ENCODE measurements around the gene TMEM184B. TPM values are rescaled to one million over a fixed set of nuclear protein-coding genes. Genes with fewer than 3 reads are reported as not detected.

The TMEM184B gene
- total and polyA plus RNA-seq, 2 experiments from 2014 or later: 42.2 to 95.1 TPM

DNA sequence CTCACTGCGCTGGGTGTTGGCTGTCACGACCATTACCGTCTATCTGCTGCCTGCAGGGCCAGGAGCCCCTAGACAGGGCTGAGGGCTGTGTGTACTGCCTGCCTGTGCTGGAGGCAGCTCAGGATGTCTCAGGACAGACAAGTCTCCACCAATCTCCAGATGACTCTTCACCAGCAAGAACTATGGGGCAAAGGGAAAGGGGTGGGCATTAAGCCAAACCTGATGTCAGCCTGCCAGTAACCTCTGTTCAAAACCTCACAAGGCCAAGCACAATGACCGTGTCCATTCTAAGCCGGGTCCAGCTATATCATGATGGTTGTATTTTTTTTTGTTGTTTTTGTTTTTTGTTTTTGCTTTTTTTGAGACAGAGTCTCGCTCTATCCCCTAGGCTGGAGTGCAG lies 39.4 kb downstream of the TMEM184B start:
- H3K27me3 ChIP-seq (ENCODE audit: insufficient read depth): no peaks in the 10 kb centered on the region
- peaks cover 13% of the 10 kb centered on the region for H4K20me1 ChIP-seq (replicated peaks; ENCODE audit: insufficient read depth)
- peaks cover 5% of the 10 kb centered on the region; the same call in 1 of the 2 replicates for H3K36me3 ChIP-seq (ENCODE audit: insufficient read depth)
- no peak overlapping the region for H2AFZ ChIP-seq
- TF ChIP-seq EZH2phosphoT487 (IDR thresholded peaks at IDR 0.05; ENCODE audit: unreplicated experiment): no peak
- no peak for TF ChIP-seq ZNF114 (CRISPR knock-in tag; IDR thresholded peaks at IDR 0.05)
- no peak for TF ChIP-seq CREB1 (CRISPR knock-in tag; IDR thresholded peaks at IDR 0.05; ENCODE audit: low read depth)
- TF ChIP-seq POLR2AphosphoS5 (IDR thresholded peaks at IDR 0.05; ENCODE audit: low read depth): no peak
- TF ChIP-seq, protein P1, sequence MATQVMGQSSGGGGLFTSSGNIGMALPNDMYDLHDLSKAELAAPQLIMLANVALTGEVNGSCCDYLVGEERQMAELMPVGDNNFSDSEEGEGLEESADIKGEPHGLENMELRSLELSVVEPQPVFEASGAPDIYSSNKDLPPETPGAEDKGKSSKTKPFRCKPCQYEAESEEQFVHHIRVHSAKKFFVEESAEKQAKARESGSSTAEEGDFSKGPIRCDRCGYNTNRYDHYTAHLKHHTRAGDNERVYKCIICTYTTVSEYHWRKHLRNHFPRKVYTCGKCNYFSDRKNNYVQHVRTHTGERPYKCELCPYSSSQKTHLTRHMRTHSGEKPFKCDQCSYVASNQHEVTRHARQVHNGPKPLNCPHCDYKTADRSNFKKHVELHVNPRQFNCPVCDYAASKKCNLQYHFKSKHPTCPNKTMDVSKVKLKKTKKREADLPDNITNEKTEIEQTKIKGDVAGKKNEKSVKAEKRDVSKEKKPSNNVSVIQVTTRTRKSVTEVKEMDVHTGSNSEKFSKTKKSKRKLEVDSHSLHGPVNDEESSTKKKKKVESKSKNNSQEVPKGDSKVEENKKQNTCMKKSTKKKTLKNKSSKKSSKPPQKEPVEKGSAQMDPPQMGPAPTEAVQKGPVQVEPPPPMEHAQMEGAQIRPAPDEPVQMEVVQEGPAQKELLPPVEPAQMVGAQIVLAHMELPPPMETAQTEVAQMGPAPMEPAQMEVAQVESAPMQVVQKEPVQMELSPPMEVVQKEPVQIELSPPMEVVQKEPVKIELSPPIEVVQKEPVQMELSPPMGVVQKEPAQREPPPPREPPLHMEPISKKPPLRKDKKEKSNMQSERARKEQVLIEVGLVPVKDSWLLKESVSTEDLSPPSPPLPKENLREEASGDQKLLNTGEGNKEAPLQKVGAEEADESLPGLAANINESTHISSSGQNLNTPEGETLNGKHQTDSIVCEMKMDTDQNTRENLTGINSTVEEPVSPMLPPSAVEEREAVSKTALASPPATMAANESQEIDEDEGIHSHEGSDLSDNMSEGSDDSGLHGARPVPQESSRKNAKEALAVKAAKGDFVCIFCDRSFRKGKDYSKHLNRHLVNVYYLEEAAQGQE (IDR thresholded peaks at IDR 0.05; ENCODE audit: unreplicated experiment): no peak
- TF ChIP-seq, protein P2, sequence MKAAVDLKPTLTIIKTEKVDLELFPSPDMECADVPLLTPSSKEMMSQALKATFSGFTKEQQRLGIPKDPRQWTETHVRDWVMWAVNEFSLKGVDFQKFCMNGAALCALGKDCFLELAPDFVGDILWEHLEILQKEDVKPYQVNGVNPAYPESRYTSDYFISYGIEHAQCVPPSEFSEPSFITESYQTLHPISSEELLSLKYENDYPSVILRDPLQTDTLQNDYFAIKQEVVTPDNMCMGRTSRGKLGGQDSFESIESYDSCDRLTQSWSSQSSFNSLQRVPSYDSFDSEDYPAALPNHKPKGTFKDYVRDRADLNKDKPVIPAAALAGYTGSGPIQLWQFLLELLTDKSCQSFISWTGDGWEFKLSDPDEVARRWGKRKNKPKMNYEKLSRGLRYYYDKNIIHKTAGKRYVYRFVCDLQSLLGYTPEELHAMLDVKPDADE (IDR thresholded peaks at IDR 0.05): no peak
- TF ChIP-seq, protein P3, sequence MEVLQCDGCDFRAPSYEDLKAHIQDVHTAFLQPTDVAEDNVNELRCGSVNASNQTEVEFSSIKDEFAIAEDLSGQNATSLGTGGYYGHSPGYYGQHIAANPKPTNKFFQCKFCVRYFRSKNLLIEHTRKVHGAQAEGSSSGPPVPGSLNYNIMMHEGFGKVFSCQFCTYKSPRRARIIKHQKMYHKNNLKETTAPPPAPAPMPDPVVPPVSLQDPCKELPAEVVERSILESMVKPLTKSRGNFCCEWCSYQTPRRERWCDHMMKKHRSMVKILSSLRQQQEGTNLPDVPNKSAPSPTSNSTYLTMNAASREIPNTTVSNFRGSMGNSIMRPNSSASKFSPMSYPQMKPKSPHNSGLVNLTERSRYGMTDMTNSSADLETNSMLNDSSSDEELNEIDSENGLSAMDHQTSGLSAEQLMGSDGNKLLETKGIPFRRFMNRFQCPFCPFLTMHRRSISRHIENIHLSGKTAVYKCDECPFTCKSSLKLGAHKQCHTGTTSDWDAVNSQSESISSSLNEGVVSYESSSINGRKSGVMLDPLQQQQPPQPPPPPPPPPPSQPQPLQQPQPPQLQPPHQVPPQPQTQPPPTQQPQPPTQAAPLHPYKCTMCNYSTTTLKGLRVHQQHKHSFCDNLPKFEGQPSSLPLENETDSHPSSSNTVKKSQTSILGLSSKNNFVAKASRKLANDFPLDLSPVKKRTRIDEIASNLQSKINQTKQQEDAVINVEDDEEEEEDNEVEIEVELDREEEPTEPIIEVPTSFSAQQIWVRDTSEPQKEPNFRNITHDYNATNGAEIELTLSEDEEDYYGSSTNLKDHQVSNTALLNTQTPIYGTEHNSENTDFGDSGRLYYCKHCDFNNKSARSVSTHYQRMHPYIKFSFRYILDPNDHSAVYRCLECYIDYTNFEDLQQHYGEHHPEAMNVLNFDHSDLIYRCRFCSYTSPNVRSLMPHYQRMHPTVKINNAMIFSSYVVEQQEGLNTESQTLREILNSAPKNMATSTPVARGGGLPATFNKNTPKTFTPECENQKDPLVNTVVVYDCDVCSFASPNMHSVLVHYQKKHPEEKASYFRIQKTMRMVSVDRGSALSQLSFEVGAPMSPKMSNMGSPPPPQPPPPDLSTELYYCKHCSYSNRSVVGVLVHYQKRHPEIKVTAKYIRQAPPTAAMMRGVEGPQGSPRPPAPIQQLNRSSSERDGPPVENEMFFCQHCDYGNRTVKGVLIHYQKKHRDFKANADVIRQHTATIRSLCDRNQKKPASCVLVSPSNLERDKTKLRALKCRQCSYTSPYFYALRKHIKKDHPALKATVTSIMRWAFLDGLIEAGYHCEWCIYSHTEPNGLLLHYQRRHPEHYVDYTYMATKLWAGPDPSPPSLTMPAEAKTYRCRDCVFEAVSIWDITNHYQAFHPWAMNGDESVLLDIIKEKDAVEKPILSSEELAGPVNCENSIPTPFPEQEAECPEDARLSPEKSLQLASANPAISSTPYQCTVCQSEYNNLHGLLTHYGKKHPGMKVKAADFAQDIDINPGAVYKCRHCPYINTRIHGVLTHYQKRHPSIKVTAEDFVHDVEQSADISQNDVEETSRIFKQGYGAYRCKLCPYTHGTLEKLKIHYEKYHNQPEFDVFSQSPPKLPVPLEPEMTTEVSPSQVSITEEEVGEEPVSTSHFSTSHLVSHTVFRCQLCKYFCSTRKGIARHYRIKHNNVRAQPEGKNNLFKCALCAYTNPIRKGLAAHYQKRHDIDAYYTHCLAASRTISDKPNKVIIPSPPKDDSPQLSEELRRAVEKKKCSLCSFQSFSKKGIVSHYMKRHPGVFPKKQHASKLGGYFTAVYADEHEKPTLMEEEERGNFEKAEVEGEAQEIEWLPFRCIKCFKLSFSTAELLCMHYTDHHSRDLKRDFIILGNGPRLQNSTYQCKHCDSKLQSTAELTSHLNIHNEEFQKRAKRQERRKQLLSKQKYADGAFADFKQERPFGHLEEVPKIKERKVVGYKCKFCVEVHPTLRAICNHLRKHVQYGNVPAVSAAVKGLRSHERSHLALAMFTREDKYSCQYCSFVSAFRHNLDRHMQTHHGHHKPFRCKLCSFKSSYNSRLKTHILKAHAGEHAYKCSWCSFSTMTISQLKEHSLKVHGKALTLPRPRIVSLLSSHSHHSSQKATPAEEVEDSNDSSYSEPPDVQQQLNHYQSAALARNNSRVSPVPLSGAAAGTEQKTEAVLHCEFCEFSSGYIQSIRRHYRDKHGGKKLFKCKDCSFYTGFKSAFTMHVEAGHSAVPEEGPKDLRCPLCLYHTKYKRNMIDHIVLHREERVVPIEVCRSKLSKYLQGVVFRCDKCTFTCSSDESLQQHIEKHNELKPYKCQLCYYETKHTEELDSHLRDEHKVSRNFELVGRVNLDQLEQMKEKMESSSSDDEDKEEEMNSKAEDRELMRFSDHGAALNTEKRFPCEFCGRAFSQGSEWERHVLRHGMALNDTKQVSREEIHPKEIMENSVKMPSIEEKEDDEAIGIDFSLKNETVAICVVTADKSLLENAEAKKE (CRISPR knock-in tag; IDR thresholded peaks at IDR 0.05): no peak
- TF ChIP-seq, protein P4, sequence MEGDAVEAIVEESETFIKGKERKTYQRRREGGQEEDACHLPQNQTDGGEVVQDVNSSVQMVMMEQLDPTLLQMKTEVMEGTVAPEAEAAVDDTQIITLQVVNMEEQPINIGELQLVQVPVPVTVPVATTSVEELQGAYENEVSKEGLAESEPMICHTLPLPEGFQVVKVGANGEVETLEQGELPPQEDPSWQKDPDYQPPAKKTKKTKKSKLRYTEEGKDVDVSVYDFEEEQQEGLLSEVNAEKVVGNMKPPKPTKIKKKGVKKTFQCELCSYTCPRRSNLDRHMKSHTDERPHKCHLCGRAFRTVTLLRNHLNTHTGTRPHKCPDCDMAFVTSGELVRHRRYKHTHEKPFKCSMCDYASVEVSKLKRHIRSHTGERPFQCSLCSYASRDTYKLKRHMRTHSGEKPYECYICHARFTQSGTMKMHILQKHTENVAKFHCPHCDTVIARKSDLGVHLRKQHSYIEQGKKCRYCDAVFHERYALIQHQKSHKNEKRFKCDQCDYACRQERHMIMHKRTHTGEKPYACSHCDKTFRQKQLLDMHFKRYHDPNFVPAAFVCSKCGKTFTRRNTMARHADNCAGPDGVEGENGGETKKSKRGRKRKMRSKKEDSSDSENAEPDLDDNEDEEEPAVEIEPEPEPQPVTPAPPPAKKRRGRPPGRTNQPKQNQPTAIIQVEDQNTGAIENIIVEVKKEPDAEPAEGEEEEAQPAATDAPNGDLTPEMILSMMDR (conservative IDR thresholded peaks at IDR 0.05; ENCODE audit: low read depth in 2 of 2): no peak
- TF ChIP-seq ZNF331 (CRISPR knock-in tag; IDR thresholded peaks at IDR 0.05; ENCODE audit: low read depth): no peak
- no peak for TF ChIP-seq JUNB (IDR thresholded peaks at IDR 0.05; ENCODE audit: unreplicated experiment)
- no peak for TF ChIP-seq EZH2 (IDR thresholded peaks at IDR 0.05; ENCODE audit: low read depth, unreplicated experiment)
- TF ChIP-seq NANOG (IDR thresholded peaks at IDR 0.05; ENCODE audit: borderline replicate concordance): no peak
- no peak for TF ChIP-seq STAT1 (IDR thresholded peaks at IDR 0.05; ENCODE audit: unreplicated experiment)
- H3F3A ChIP-seq (replicated peaks; ENCODE audit: low read depth): no peaks in the 10 kb centered on the region
- H3K4me1 Mint-ChIP-seq: 0 out of 3 replicates have a peak, but pooled peaks cover 3% of the 10 kb centered on the region
- H3K4me1 ChIP-seq (ENCODE audit: insufficient read depth): no peaks in the 10 kb centered on the region
- H3K27ac Mint-ChIP-seq: no peak overlapping the region
- H3K4me3 Mint-ChIP-seq: no peak overlapping the region
- peaks cover 41% of the 10 kb centered on the region for H3K36me3 Mint-ChIP-seq (ENCODE audit: low read depth)
- no peaks in the 10 kb centered on the region; the same call in 2 of the 3 replicates for H3K9me3 Mint-ChIP-seq
- DNase-seq (ENCODE audit: low spot score): no peak
- H3K79me2 ChIP-seq (replicated peaks; ENCODE audit: insufficient read depth): no peaks in the 10 kb centered on the region
- no peak overlapping the region for H3K4me2 ChIP-seq
- peaks cover 5% of the 10 kb centered on the region for H3K27me3 Mint-ChIP-seq (ENCODE audit: insufficient read depth, low read depth, poor library complexity)
- H3K27ac ChIP-seq (ENCODE audit: low read depth): no peak overlapping the region
- H3K4me3 ChIP-seq: no peak overlapping the region
- H3K9me2 ChIP-seq (ENCODE audit: insufficient read depth): no peaks in the 10 kb centered on the region
- no peak for ATAC-seq

Data from GM23338 (cell line).